NCI-H2081 (cell line): ENCODE data around the gene TTC7B.

Source experiments
- DNase-seq, 2 experiments: peaks; one replicate each; lab custom pipeline; 2025; lab: John Stamatoyannopoulos, UW

Gene TTC7B

DNA sequence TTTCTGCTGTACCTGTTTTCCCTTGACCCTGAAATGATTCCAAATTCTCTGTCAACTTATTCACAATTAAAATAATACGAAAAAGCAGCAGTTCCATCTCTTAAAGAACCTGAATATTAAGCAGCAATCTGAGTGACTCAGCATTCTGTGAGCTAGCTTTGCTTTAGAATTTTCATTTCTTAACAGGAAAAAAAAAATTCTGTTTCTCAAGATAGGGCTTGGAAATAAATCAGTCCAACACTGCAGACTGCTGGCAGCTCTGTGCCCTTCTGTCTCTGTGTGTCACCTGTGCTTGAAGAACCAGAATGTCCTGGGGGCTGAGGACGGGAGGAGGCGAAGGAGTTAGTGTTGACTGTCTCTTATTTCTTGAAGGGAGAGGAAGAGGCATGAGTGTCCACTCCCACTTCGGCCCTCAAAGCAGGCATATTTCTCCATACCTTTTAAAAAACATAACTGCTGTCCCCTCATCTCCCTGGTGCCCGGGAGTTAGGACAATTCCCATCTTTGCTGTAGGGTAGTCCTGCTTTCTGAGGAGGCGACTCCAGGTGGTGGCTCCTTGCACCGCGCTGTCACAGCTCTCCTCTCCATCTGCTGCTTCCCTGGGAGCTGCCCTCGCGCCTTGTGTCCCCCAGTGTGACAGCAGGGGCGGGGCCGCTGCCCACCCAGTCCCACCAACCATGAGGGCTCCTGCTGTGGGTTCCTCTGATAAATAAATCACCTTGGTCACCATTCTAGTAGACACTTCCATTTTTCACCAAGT, 216.3 kb downstream of the TTC7B start:
- DNase-seq, result no peak

DNA sequence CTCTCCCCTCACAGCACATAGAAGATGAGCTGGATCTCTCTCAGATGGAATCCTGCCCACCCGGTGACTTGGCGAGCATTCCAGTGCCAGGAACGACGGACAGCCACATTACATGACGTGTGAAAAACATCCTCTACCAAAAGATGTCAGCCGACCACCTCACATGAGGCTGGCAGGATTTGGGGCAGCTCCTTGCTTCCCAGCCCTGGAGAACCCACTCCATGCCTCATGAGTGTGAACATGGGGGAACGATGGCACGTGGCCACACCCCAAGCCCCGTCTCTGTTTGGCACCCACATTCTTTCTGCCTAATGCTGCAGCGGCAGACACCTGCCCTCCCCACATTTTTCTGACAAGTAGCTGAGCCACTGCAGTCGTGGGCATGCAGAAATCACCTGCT, 216.9 kb downstream of the TTC7B start:
- no peak for DNase-seq

DNA sequence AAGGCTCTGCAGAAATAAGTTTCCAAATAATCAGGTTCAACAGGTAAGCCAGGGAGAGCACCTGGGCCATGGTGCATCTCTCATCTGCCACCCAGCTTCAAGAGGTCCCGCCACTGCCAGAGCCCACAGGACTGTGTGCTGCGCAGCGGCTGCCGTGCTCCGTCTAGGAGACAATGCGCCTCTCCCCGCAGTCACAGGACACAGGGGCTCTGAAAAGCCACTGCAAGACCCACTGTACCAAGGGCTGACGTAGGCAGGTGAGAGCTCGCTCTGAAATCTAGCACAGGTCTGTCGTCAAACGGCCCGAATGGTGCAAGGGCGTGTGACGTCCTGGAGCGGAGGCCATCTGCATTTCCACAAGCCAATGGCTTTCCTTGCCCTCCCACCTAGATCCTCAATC, 218.3 kb downstream of the TTC7B start:
- no peak for DNase-seq

DNA sequence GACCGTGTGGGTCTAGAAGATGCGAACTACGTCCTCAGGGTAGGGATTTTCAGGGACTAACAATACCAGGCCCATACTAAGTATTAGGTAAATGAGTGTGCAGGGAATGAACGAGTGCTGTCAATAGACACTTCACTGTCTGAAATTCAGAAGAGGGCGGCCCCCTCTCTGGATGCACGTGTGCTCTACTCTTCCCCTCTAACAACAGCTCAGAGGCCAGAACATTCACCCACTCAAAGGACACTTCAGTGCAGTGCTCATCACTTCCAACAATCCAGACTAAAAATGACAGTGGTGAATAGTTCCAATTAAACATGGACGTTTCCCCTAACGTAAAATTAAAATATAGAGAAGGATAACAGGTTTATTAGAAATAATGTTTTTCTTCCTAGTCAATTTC, 219.5 kb downstream of the TTC7B start:
- no peak for DNase-seq

DNA sequence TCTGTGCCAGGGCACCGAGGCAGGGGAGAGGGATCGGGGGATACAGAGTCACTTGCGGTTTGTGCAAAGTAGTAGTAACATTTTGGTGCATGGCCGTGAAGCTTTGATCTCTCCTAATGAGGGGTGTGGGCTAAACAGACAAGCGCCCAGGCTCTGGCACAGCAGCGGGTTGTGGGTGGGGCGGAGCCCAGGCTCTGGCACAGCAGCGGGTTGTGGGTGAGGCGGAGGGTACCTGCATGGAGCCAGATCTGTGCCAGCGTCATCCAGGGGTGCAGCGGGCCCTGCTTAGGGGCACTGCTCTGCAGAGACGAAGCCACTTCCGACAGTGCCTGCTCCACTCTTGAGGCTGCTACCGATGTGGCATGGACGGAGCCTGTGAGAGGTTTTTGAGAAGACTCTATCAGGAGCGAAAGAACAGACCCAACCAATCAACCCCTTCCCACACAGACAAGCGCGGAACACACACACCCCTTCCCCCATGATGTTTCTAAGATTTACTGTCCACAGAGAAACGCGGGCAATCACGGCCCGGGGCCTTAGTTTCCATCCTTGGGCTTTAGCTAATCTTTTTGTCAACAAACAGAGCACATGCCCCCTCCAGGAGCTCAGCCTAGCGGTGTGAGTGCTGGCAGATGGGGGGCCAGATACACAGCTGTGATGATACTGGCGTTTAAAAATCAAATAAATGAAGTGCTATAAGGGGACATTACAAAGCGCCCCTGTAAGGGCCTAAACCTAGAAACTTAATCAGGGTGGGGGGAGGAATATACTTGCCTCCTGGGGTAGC, 222.8 kb downstream of the TTC7B start:
- no peak for DNase-seq

DNA sequence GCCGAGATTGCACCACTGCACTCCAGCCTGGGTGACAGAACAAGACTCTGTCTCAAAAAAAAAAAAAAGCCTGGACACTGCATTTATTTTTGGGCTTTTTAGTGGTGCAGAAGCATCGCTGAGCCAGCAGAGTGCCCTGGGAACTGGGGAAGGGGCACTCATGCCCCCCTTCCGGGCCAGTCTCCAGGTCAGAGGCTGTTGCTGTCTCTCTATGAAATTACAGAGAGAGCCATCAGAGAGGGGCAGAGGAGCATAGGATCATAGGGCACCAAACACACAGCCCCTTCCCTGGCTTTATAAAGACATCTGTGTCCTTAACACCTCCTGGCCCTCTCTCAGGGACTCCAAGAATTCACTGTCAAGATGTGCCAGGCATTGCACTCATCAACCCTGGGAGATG, 223.6 kb downstream of the TTC7B start:
- no peak for DNase-seq

DNA sequence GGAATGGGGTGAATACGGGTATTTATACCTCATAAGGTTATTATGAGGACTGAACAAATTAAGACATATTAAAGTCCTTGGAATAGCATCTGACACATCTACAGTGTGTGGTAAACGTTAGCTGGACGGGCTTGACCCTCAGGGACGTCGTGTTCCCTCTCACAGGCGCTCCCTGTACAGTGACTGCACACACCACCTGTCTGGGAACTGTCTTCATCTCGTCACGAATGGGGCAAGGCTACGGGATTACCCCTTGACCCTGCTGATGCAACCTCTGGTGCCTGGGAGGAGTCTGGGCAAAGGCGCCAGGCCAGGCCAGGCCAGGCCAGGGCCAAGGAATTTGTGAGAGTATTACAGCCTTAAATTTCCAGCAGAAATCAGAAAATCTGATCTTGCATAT, 228.3 kb downstream of the TTC7B start:
- DNase-seq, result no peak

DNA sequence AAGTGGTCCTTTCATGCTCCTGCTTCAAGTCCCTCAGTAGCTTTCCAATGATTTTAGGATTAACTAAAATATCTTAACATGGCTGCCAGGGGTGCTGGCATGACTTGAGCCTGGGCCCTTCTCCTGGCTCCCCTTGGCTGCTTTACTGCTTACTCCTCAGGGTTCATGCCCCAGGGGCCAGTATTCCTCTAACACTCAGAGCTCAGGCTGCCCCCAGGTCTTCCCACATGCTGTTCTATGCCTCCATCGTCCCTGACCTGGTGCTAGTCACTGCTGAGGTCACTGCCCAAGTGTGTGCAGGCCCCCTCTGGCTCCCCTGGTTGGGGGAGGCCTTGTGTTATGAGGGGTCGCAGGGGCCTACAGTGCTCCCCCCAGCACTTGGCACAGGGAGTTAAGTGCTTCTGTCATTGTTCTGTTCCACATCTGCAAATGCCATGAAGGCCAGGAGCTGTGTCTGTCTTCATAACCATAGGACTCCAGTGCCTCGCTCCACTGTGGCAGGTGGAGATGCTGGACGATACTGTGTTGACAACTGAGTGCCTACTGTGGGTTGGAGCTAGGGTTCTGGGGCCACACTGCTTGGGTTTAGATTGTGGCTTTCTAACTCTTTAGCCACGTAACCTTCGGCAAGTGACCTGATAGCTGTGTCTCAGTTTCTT, 228.8 kb downstream of the TTC7B start:
- no peak for DNase-seq

DNA sequence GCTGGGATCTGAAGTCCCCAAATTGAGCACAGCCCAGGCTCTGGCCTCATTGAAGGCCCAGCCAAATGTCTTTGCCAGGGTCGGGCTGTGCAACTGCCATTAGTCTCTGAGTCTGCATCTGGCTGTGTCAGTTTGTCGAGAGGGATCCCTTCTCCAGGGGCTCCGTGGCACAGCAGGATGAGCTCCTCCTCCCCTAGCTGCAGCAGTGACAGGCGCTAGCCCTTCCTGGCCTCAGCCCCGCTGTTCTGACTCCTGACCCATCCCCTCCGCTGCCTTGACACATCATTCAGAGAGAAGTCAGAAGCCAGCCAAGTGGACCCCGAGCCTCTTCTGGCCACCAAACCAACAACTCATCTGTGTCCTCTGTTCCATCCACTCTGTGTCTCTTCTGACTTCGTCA, 231.1 kb downstream of the TTC7B start:
- DNase-seq, result no peak

DNA sequence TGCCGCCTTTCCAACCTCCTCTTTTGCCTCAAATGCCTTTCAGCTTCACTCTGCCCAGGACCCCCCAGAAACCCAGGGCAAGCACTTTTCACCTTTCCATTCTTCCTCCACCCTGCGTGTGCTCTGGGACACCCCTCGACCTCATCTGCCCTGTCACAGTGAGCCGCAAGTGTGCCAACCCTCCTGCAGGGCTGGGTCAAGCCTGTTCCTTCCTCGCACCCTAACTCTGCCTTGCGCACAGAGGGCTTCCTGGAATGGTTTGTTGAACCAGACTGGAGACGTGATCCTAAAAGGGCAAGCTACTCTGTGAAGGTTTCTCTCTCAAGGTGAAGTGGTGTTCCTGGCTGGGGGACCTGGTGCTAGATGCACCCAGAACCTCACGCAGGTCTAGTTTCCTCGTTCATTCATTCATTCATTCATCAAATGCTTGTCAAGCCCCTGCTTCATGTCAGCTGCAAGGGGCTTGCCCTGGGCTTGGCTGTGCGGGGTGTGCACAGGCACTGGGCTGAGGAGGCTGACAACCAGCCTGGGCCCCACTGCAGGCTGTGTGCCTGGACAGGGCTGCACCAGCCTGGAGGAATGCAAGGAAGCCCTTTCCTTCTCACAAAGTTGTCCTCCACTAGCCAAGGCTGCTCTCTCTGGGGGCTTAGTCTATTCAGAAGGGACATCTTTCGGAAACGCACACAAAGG, 232.2 kb downstream of the TTC7B start:
- no peak for DNase-seq

DNA sequence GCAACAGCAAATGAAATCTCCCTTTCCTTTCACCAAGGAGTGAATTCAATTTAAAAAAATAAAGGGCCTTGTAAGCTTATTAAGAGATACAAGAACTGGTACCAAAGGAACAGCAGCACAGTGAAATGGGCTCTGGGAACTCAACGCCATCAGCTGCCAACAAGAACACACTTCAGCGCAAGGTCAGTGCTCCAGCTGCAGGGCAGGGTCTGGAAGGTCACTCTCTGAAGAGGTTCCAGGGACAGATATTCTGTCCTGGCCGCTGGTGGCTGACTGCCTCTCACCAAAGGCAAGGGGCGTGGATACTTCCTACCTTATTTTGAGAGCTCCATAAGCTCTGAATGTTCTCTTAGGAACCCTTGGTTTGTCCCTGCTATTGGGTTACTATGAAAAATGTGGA, 232.8 kb downstream of the TTC7B start:
- no peak for DNase-seq

DNA sequence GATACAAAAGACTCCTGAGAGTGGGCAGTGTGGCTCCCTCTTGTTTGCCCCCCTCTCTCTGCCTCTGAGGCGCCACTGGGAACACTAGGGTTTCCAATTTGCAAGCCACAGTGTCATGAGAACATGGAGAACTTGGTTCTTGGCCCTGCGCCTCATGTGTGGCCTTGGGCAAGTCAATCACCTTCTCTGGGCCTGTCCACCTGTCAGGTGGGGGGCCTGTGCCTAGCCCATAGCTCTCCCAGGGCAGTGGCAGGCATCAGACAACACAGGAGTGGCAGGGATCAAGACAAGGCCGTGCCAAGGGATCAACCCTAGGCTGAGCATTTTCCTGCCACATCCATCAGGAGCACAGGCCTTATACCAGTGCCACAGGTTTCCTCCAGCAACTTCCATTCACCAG, 234.1 kb downstream of the TTC7B start:
- DNase-seq, result no peak

DNA sequence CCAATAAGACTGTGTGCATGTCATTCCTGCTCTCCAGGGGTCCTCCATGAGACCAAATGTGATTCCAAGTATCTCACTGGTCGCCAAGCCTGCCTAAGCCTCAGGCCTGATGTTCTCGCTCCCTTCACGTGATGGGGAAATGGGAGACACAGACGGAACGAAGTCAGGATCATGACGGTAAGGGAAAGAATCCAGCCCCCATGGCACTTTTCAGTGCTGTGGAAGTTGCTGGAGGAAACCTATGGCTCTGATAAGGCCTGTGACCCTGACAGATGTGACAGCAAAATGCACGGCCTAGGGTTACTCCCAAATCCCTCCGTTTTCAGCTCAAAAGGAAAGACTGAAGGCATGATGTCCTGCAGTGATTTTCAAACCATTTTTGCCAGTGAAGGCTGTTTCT, 234.5 kb downstream of the TTC7B start:
- DNase-seq, result no peak

DNA sequence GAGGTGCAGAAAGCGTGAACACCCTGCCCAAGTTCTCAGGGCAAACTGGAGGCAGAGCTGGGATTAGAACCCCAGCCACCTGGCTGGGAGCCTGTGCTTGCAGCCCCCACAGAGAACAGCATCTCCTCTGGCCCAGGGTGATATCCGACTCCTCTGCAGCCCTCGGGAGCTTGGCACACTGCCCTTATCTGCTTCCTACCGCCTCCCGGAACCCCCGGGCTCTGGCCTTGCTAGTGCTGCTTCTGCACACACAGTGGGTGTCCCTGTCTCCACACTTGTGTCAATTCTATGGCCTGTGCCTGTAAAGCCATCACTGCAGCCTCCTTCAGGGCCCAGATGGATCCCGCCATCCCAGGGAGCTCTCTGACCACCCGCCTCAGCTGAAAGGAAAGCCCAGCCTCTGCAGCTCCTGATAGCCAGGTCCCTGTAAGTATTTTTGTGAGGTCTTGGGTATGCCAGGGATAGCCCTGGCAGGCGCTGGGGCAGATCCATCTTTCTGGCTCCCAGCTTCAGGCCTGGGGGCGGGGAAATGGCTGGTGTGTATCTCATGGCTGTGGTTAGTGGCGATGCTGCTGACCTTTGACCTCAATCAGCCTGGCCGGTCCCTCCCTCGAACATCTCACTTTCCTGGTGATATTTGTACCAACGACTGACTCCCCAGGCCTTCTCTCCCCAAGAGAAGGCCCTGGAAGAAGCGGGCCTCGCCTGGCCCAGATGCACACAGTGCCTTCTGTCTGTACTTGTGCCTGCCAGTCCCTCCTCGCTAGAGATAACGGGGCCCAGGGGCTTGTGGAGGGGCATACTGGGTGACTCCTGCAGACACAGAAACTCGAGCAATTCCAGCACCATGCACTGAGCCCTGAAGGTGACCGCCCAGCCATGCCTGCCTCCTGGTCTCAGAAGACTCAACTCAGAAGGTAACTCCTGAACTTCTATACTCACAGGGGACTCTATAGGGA, 235.6 kb downstream of the TTC7B start:
- DNase-seq, result peak; percentile 57 to 78

DNA sequence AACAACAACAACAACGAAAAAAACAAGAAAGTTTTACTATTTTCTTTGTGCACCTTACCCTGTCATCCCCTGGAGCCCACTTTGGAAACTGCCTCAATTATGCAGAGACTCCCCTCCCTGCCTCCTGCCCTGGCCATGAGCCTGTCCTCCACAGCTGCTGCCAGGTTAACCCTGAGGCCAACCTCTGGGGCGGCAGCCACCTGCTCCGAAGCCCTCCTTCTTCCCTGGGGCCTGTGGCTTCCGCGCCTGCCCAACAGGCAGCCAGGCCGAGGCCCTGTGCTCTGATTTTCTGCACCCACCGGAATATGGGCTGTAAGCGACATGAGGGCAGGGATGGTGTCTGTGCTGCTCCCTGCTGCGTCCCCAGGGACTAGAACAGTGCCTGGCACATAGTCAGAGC, 236.4 kb downstream of the TTC7B start:
- no peak for DNase-seq

DNA sequence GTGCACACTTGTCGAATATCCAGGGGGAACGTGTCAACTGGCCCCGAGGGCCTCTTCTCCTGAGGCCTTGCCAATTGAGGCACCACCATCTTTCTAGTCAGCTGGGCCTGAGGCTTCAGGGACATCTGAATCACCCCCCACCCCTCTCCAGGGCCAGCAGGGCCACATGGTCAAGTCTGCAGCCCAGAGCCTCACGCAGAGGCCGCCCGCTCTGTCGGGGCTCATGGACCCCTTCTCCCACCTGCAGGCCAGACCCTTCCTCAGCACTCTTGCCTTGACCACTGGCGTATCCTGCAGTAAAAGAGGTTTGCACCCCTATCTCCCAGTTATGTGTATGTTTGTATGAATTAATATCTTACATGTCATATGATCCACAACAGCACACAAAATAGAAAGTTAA, 237.1 kb downstream of the TTC7B start:
- DNase-seq, result no peak

DNA sequence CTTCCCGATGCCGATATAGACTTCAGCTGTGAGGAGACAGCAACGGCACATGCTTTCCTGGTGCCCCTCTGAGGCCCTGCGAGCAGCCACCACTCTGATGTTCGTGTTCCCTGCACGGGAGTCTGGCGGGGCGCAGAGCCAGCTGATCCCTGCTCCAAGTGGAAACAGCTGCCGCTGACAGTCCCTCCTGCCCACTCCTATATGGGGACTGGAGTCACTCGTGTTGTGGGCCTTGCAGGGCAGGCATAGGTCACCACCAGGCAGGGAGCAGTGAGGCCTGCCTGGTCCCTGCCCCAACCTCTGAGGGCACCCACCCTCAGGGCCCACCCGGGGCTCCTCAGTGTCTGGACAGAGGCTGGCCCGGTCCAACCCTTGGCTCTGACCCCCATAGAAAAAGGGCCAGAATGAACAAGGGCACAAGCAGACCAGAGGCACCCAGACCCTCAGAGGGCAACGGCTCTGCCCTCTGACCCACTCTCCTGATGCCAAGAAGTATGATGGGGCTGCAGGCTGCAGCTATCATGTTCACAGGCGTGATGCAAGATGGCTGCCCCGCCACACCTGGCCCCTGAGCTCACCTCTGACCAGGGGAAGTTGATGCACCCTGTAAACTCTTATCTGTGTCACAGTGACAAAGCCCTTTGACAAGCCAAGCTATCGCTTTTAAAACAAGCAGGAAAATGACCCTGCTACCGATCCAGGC, 237.8 kb downstream of the TTC7B start:
- no peak for DNase-seq

DNA sequence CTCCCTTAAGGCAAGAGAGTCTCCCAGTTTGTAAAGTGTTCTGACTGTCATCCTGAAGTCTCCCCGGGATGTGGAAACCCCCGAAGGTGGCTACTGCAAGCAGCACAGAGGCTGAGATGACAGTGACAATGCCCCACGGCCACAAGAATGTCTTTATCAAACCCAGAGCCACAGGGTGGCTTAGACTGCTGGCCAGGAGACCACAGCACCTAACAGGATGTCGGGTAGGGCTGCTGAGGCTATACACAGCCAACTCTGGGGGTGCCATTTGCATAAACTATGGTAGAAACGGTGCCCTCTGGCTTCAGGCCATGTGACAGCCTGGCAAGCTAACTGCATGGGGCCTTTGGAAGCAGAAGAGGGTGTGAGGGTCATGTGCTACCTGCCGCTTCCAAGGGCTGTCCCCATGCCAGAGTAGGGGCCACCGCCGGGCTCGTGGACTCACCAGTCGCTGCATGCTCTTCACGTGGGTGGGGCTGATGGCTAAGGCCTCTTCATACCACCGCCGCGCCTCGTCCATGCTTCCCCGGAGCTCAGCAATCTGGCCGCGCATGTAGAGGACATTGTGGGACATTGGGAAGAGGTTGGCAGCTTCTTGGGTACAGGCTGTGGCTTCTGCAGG, 238.5 kb downstream of the TTC7B start:
- DNase-seq, result no peak

DNA sequence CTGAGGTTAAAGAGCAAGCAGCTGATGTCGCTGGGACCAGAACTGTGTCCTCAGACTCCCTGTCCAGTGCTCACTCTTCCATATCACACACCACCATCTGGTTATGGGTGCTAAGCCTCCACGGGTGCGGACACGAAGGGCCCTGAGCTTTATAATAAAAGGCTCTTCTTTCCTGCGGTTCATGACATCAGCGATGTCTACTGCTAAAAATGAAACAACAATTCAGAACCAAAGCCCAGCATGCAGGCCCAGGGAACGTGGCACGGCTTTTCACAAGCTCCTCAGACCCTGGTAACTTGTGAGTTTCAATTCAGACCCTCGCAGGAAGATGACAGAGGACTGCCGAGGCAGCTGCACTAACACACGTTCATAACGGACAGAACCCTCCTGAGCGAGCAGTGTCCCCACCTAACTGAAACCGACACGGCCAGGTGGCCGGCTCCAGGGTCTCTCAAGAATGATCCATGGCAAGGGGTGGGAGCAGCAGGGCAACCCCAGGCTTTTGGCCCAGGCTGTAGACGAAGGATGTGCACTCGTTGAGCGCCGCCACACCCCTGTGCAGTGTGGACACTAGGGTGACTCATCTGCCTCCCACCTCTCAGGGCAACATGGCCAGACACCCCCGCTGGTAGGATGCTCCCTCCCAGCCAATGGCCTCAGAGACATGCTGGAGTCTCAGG, 239.1 kb downstream of the TTC7B start:
- no peak for DNase-seq

DNA sequence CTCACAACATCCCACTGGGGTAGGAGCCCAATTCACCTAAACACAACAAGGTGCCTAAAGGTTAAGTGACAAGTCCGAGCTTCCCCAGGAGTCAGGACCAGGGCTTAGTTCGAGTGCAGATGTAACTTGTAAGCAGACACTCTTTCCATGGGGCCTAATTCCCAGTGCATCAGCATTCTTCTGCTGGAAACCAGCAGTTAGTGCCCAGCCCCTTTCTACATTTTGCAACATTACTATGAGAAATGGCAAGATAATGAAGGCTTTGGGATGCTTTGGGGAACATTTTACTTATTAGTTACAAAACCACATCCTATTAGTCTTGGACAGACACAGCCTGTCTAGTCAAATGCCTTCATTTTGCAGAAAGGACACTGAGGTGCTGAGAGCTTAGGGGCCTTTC, 239.6 kb downstream of the TTC7B start:
- no peak for DNase-seq
